HCT116 (cell line): ENCODE results near the gene ZNF626. TPM values are rescaled to one million over a fixed set of nuclear protein-coding genes. Genes with fewer than 3 reads are reported as not detected.

Experiments used
- ATAC-seq: fragments of 200-7000 bp; cut with Tn5 transposase; 2 replicates; pipeline ENCODE4 v1.9.1; 2020; ENCODE audit warnings: mild to moderate bottlenecking, moderate library complexity
- BruUV-seq: library from RNA; stranded (reverse); fragments of 400-500 nt; replicated peaks from 2 replicates; lab custom pipeline; 2021; lab: Mats Ljungman, UMichigan
- CTCF ChIA-PET: fragments of 300-600 bp; sonication (Branson Sonifier 250); formaldehyde crosslinking; loops from one replicate; lab custom pipeline; 2021; ENCODE audit warnings: antibody characterized with exemption; lab: Charles Lee
- POLR2A ChIA-PET: fragments of 300-600, 350-600 bp; sonication (Branson Sonifier 250); formaldehyde crosslinking; loops from one replicate; lab custom pipeline; 2021; ENCODE audit warnings: antibody characterized with exemption; lab: Charles Lee
- RAD21 ChIA-PET, 2 experiments: fragments of 300-600 bp; sonication (Branson Sonifier 250); formaldehyde crosslinking; loops; one replicate each; lab custom pipeline; 2023; ENCODE audit warnings: low total read pairs in 2 of 2; ENCODE audit not compliant: uncharacterized antibody in 2 of 2, unreplicated experiment in 2 of 2, low non-redundant PET in 1 of 2; lab: Charles Lee
- DNase-seq: peaks from one replicate; pipeline ENCODE4 v3.0.0-alpha.2; 2010; ENCODE audit warnings: low read depth, low spot score
- H2AFZ ChIP-seq: fragments of 200-600 bp; shearing (Covaris generic), sonication (generic); 2 replicates; pipeline ENCODE4 v1.6.1; 2017; ENCODE audit warnings: low read depth, mixed run types, mixed read lengths, antibody characterized with exemption, low read length; ENCODE audit not compliant: poor library complexity, severe bottlenecking
- H3K27ac ChIP-seq: 2 replicates; pipeline ENCODE4 v1.5.1; 2012; ENCODE audit warnings: low read depth, low read length
- H3K27me3 ChIP-seq: fragments of 200-600 bp; sonication (generic); 2 replicates; pipeline ENCODE4 v1.6.1; 2016; ENCODE audit warnings: mixed run types, low read length, mixed read lengths; ENCODE audit not compliant: insufficient read depth
- H3K36me3 ChIP-seq, 2 experiments: fragments of 200-500 bp in 1 of 2; fragments of 200-600 bp in 1 of 2; sonication (Bioruptor generic) in 1 of 2; sonication (generic) in 1 of 2; 2 replicates each; pipeline versions ENCODE4 v1.5.1 to v1.6.1; 2014 to 2016; ENCODE audit warnings: low read length in 2 of 2, inconsistent platforms in 1 of 2, mixed read lengths in 1 of 2, mixed run types in 1 of 2; ENCODE audit not compliant: insufficient read depth in 2 of 2, control insufficient read depth in 1 of 2
- H3K4me1 ChIP-seq, 2 experiments: fragments of 200-600 bp in 1 of 2; sonication (generic) in 1 of 2; 2 replicates each; pipeline versions ENCODE4 v1.5.1 to v1.6.1; 2012 to 2017; ENCODE audit warnings: low read length in 2 of 2, inconsistent platforms in 1 of 2, mild to moderate bottlenecking in 1 of 2, mixed read lengths in 1 of 2, mixed run types in 1 of 2, moderate library complexity in 1 of 2; ENCODE audit not compliant: insufficient read depth in 2 of 2, control insufficient read depth in 1 of 2
- H3K4me2 ChIP-seq: fragments of 200-600 bp; sonication (generic); 2 replicates; pipeline ENCODE4 v1.6.1; 2017; ENCODE audit warnings: mixed run types, low read length, mixed read lengths
- H3K4me3 ChIP-seq, 2 experiments: fragments of 200-600 bp in 1 of 2; sonication (generic) in 1 of 2; replicated peaks in 1 of 2; 2 replicates each; pipeline ENCODE4 v1.5.1; 2011 to 2016; ENCODE audit warnings: low read length in 2 of 2, control low read depth in 1 of 2, low read depth in 1 of 2, mild to moderate bottlenecking in 1 of 2, mixed read lengths in 1 of 2, mixed run types in 1 of 2
- H3K79me2 ChIP-seq: fragments of 200-600 bp; sonication (generic); 2 replicates; pipeline ENCODE4 v1.6.1; 2017; ENCODE audit warnings: mild to moderate bottlenecking, mixed run types, low read length, moderate library complexity, mixed read lengths; ENCODE audit not compliant: insufficient read depth
- H3K9ac ChIP-seq: fragments of 200-600 bp; sonication (generic); 2 replicates; pipeline ENCODE4 v1.6.1; 2016; ENCODE audit warnings: low read length, mixed read lengths
- H3K9me2 ChIP-seq: fragments of 200-600 bp; sonication (generic), shearing (Covaris generic); 2 replicates; pipeline ENCODE4 v1.6.1; 2017; ENCODE audit warnings: mixed run types, mild to moderate bottlenecking, moderate library complexity; ENCODE audit not compliant: insufficient read depth
- H3K9me3 ChIP-seq, 2 experiments: fragments of 200-500 bp in 1 of 2; fragments of 200-600 bp in 1 of 2; sonication (Bioruptor generic) in 1 of 2; sonication (generic) in 1 of 2; 2 replicates each; pipeline ENCODE4 v1.6.1; 2014 to 2017; ENCODE audit warnings: low read length in 2 of 2, mixed read lengths in 2 of 2, inconsistent platforms in 1 of 2, low read depth in 1 of 2, mild to moderate bottlenecking in 1 of 2, mixed run types in 1 of 2, moderate library complexity in 1 of 2; ENCODE audit not compliant: control insufficient read depth in 1 of 2, insufficient read depth in 1 of 2
- H4K20me1 ChIP-seq: fragments of 200-600 bp; sonication (generic), shearing (Covaris generic); 2 replicates; pipeline ENCODE4 v1.6.1; 2017; ENCODE audit warnings: mixed run types, mild to moderate bottlenecking, moderate library complexity; ENCODE audit not compliant: insufficient read depth
- CBX3 ChIP-seq: IDR thresholded peaks from 2 replicates; pipeline ENCODE4 v1.6.1; 2012; ENCODE audit warnings: low read depth
- ELF1 ChIP-seq: IDR thresholded peaks from 2 replicates; pipeline ENCODE4 v1.6.1; 2012; ENCODE audit warnings: low read depth, borderline replicate concordance
- REST ChIP-seq: IDR thresholded peaks from 2 replicates; pipeline ENCODE4 v1.6.1; 2012; ENCODE audit warnings: low read depth
- ZNF274 ChIP-seq: fragments of 200-500 bp; sonication (Bioruptor generic); IDR thresholded peaks from 2 replicates; pipeline ENCODE4 v1.6.1; 2014; ENCODE audit warnings: mild to moderate bottlenecking, low read depth, low read length, inconsistent platforms
- intact Hi-C: fragments of 100-400 bp; cut with micrococcal nuclease; formaldehyde crosslinking; loops from 2 replicates; pipeline ENCODE4 v1.10.0; 2022
- total RNA-seq: library from RNA; stranded (reverse); gene quantifications from one replicate; pipeline ENCODE4 v1.2.1, GENCODE V29; 2021; ENCODE audit not compliant: unreplicated experiment

Gene ZNF626
- total RNA-seq, 1 experiment from 2014 or later: not detected

GRCh38 chr19:20612711-20613316, 48.6 kb downstream of the ZNF626 start (continued):
- no peak for TF ChIP-seq REST
- TF ChIP-seq CBX3: no peak
- no peak for TF ChIP-seq ZNF274

GRCh38 chr19:20611866-20612265, 49.5 kb downstream of the ZNF626 start:
- TF ChIP-seq ELF1: no peak
- TF ChIP-seq REST: no peak
- ChIA-PET CTCF (no interaction called here), RAD21 (no interaction called here), POLR2A (no interaction called here)
- no peak overlapping the region for H3K4me3 ChIP-seq
- H3K27ac ChIP-seq: no peak overlapping the region
- H3K9ac ChIP-seq: no peak overlapping the region
- DNase-seq (no peak), ATAC-seq (no peak)
- no peaks in the 10 kb centered on the region for H3K9me2 ChIP-seq
- H3K79me2 ChIP-seq: no peaks in the 10 kb centered on the region
- H4K20me1 ChIP-seq: no peaks in the 10 kb centered on the region
- no peaks in the 10 kb centered on the region for H3K4me1 ChIP-seq
- no peaks in the 10 kb centered on the region for H3K9me3 ChIP-seq
- no peaks in the 10 kb centered on the region for H3K27me3 ChIP-seq
- no peaks in the 10 kb centered on the region for H3K36me3 ChIP-seq
- intact Hi-C loops: no loop called here
- no peak overlapping the region for H3K4me2 ChIP-seq
- no TSS peak for BruUV-seq
- no peak overlapping the region for H2AFZ ChIP-seq
